ENCODE results near the gene AASS.
"Not testable (repeated sequence)": the region's sequence is repeated elsewhere in the genome, so short reads cannot be mapped to it uniquely, and the experiment has no call there.

AASS gene

DNA sequence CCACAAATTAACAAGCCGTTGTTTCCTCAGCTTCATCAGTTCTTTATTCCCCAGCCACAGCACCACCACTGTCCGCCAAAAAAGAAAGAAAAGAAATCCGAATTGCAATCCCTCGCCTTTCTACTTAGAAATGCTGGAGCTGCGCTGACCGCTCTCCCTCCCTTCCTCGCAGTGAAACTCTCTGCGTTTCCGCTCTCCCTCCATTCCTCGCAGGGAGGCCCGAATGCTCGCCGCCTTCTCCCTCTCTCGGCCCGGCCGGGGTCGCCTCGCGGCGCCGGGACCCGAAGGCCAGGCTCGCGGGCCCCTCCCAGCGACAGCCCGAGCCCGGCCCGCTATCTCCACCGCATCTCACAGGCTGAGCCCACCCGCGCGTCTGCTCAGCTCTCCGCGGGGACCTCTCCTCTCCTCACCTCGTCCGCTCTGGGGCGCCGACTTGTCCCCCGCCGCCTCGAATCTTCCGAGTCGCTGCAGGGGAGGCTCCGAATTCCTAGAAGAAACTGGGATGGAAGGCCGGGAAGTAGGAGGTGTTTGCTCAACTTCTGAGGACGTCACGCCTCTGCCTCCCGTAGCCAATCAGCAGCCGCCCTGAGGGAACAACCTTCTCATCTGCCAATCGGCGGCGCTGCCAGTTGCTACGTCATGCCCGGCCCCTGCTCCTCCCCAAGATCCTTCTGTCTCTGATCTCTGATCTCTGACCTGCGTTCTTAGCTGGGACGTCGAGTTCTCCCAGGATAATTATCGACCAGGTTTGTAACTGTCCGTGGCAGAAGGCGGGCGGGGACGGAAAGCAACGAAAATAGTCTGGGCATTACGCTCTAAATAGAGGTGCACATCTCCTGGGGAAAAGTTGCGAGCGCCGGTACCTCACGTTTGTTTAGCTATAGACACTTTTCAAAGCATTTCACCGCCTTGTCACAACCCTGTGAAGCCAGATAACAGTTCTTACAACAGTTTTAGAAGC lies at the start of gene AASS:
TSS of gene AASS (minus strand) at position 499 of the 961 bp plus-strand sequence. CDS start 10,523 bp downstream, outside the sequence.
- DNase-seq: peak in 1 of 2 donors; percentile 10

DNA sequence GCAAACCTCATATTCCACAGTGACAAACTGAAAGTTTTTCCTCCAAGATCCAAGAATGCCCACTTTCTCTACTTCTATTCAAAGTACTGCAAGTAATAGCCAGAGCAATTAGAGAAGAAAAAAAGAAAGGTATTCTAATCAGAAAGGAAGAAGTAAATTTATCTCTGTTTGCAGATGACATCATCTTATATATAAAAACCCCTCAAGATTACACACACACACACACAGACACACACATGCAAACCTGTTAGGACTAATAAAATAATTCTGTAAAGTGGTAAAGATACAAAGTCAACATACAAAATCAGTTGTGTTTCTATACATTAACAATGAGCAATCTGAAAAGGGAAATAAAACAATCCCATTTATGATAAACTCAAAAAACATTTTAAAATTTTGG lies 44.7 kb upstream of the AASS start:
- DNase-seq: no peak

DNA sequence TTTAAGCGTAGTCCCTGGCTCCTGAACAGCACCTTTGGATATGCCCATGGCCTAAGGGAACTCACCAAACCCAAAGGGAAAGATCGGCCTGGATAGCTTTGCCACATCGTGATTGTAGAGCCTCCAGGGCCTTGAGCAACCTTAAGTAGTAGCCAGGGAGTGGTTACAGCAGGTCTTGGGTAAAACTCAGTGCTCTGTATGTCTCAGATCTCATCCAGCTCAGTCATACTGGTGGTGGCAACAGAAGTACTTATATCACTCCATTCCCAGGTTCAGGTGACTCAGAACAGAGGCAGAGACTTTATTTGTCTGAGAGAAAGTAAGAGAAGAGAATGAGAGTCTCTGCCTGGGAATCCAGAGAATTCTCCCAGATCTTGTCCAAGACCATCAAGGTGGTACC lies 39.1 kb upstream of the AASS start:
- DNase-seq: no peak

DNA sequence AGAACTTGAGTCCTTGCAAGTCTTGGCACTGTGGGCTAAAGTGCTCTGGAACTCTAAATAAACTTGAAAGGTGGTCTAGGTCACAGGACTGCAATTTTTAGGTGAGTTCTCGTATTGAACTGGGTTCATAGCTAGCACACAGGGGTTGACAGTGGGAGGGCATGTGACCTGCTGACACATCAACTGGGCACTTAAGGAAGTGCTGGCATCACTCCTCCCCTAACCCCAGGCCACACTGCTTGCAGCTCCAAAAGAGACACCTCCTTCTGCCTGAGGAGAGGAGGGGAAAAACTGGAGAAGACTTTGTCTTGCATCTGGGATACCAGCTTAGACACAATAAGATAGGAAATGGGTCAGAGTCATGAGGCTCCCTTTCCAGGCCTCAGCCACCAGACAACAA lies 38.0 kb upstream of the AASS start:
- no peak for DNase-seq

DNA sequence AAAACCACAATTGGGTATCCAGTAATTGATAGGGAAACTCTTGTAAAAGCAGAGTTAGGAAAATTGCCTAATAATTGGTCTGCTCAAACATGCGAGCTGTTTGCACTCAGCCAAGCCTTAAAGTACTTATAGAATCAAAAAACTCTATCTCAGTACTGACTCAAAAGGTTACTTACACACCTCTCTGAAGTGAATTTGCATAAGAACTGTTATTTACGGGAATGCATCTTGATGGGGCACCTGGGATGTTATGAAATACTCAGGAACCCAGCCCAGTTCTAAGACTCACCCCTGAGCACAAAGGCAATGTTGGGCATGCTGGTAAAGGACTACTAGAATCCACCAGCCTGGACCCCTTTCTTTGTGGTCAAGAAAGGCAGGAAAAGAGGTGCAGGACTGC lies 28.1 kb upstream of the AASS start:
- DNase-seq: not testable (repeated sequence)

DNA sequence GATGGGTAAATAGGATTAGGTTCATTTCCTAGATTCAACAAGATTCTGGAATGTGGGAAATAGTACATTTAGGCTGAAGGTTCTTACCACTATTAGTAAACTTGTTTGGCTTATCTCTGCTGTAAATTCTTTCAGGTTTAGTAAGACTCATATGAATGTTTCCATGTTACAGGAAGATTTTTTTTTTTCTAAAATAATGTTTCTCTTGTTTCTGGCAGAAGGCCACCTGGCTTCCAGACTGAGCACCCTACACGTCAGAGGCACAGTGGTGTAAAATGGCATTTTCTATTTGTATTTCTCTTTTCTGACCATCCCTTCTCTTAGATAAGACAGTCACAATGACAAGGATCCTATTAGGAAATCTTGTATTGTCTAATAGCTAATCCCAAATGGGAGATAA lies 22.7 kb upstream of the AASS start:
- no peak for DNase-seq

DNA sequence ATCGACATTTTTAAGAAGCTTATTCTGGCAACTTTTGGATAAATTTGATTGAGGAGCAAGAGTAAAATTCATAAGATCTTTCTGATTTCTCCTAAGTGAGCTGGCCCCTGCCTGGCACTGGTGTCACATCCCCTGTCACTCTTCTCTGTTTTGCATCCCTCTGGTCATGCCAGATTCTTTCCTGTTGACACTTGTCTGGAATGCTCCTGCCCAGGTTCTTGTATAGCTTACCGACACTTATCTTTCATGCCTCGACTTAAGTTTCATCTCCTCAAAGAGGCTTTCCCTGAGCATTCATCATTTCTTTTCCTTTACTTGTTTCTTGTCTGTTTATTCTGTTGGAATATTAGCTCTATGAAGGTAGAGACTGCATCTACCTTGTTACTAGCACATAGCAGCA lies 22.2 kb upstream of the AASS start:
- no peak for DNase-seq

DNA sequence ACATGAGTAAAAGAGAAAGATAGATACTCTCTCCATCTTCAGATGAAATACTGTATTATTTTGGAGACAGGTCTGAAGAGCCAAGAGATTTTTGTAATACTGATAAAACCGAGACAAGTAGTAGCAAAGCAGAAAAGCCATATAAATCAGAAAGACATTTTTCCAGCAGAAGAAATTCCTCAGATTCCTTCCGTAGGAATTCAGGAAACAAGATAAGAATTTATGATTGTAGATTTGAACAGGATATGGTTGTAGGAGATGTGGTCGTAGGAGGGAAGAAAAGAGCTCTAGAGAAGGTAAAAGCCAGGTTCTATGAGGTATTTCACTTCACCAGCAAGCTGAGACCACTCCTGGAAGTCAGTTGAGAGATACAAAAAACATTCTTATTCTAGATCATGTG lies 17.6 kb upstream of the AASS start:
- DNase-seq: no peak

DNA sequence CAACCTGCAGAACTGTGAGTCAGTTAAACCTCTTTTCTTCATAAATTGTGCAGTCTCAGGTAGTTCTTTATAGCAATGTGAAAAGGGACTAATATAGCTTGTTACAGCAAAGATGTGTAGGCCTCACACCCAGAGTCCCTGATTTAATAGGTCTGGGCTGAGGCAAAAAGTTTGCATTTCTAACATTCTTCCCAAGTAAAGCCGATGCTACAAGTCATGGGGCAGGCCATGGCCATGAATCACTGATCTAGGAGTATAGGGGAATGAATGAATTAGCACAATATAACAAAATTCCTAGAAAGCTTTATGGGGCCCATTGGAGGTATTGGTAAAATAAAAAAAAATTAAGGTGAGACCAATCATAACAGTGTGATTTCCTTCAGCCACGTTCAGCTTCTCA lies 11.5 kb upstream of the AASS start:
- no peak for DNase-seq

DNA sequence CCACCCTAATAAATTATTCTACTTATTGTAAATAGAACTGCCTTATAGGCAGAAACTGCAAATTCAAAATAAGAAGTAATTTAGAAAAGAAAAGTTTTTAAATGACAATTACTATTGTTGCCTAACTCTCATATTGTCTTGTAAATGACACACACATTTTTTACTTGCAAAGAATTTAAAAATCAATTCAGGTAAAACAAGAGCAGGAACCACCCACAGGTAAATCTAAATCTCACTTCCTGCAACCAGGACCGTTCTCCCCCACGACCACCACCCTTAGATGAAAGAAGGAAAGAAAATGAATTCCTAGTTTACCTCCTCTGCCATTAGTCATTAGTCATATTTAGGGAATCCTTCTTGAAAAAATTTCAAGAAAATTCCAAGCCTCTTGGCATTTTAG lies 4.8 kb upstream of the AASS start:
- DNase-seq: no peak

DNA sequence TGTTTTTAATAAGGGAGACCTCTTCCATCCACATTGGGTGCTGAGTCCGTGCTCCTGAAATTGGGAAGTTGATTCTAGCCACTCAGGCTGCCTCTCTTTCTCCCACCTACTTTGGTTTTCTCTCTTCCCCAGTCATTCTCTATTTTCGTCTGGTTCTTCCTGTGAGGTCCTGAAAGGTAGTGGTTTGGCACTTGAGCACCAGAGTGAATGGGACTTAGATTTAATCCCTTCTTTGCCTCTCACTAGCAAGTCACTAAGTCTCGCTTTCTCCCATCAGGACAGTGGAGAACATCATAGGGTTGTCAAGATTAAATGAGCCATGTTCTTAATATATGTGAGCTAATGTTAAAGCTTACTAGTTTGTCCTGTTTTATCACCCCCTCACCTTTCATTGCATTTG lies 4.0 kb upstream of the AASS start:
- no peak for DNase-seq

DNA sequence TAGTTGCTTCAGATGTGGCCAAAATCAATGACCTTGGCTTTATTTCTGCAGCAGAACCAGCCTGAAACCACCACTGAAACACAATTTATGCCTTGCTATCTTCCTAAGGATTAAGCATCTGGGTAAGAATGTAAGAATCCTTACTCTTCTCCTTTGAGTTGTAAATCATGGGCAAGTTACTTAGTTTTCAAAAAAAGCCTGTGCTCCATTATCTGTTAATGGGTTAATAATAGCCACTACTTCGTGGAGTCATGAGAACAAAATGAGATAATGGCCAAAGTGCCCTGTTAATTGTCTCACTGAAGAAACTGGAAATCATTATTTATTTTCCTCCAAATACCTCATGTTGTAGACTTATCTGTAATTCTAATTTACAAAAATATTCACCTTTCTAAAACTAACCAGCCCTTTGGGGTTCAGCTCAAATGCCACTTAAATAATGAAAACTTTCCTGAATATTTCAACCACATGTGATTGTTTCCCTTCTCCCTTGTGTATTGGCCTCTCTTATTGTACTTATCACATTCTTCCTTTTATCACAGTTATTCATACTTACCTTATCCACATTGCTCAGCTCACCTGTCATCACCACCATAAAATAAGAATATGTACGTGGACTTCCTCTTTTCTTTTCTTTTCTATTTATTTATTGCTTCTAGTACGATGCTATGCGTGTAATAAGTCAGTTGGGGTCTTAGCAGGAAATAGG lies 2.0 kb upstream of the AASS start:
- DNase-seq: no peak

DNA sequence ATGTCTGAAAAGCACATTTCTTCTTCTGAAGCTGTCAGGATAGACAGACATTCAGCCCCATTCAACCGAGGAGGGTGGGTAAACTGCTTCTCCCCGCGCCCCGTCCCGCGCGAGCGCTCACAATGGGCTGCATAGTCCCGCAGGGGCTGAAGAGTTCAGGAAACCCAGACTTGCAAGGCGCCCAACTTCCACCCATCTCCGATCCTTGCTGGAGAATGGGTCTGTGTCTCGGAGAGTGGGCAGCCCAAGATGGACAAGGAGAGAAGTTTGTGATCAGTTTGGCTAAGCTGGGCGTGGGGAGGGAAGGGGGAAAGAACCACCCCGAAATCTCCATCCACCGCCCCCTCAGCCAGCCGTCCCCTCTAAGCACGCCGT lies 686 bp downstream of the AASS start:
- DNase-seq: no peak

DNA sequence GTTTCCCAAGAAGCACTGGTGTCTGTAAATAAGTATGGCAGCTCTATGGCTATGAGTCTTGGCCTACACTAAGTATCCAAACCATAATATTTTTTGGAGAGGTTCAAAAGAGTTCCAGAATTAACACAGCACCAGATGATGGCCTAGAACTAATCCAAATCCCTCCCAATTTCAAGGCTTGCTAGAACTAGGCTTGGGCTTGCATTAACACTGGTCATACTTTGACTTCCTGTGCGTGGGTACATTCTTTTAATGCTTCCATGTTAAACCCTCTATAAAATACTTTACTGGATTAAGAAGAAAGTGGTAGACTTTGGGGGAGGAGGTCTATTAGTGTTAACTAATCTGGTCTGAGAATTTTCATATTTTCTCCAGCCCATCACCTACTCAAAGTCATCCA lies 3.1 kb downstream of the AASS start:
- no peak for DNase-seq

DNA sequence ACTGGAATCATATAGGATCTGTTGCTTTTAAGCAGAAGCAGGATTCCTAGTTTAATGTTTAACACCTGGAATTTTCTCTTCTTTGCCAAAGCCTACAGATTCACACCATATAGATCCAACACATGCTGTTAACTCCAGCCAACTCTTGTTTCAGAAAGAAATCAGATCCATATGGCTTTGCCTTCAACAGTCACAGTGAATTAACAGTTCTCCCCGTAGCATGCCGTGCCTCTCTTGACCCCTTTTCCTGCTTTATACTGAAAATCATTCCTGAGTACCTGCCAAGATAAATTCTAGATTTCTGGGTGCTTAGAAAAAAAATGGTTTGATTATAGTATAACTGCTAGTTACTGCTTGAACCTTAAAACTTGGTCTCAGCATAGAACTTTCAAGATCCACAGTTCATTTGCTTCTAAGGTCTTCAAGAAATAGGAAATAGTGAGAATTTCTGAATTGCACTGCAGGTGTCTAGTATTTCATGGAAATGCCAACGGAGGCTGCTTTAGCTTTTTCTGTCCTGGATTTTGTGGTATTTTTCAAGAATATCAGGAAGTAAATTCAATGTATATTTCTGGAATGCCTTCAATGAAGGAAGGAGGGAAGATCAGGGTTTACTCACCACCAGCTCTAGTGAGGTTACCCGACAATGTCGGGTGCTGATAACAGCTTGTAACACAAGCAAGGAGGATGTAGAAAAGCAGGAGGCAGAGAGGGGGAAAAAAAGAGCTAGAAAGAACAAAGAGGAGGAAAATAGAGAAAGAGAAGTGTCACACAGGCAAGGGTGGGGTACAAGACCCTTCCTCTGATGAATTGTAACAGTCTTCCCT lies 6.6 kb downstream of the AASS start:
- no peak for DNase-seq

DNA sequence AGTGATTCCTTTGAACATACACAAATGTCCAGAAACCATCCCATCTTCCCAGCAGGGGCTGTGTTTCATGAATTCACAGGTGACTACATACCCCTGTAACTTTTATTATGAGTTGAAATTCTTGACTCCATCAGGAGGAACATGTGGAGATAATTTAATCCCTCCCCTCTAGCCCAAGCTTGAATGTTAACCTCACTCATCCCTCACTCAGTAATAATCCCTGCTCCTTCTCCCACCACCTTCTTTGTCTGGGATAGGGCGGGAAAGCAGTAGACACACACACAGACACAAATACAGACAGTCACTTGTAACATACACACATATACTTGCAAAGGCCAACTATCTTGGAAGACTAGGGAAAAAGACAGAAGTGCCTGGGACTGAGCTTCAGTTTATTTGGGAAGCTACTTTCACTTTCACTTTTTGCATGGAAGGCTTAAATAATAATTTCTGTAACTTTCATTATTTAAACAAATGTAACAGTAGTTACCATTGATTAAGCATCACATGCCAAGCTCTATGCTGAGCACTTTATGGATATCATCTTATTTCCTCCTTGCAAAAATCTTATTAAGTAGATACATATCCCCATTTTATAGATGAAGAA lies 7.3 kb downstream of the AASS start:
- DNase-seq: no peak

DNA sequence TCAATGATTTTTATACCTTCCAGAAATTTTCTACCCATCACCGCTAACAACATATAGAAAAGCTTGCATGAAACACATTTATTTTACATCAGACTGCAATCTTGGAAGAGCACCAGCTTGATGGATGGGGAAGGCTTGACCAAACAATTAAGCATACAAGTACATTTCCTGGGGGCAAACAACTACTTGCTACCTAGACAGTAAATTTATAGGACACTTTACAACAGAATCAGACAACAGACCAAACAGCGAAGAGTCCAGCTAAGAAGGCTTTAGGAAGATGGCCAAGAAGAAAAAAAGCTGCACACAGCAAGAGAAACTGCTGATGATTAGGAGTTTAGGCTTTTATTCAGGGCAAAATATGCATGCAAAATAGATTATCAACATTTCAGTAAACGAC lies 8.0 kb downstream of the AASS start:
- DNase-seq: no peak

DNA sequence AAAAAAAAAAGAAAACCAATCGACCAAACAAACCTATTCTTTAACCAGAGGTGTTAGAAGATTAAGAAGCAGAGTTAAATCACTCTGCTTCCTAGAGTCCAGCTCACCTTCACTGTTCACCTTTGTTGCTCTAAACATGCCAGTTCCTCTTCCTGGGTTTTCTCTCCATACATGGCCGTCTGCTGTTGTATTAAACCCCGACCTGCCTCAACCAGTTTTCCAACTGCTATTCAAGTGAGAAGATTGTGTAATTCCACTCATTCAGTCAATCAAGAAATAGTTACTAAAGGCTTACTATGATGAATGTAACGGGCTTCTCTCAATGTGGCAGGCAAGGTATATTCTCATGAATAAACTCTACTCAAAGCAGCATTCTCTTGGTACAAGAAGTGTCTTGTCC lies 8.8 kb downstream of the AASS start:
- DNase-seq: no peak

DNA sequence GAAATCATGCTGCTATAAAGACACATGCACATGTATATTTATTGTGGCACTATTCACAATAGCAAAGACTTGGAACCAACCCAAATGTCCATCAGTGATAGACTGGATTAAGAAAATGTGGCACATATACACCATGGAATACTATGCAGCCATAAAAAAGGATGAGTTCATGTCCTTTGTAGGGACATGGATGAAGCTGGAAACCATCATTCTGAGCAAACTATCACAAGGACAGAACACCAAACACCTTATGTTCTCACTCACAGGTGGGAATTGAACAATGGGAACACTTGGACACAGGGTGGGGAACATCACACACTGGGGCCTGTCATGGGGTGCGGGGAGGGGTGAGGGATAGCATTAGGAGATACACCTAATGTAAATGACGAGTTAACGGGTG lies 9.3 kb downstream of the AASS start:
- DNase-seq: not testable (repeated sequence)

DNA sequence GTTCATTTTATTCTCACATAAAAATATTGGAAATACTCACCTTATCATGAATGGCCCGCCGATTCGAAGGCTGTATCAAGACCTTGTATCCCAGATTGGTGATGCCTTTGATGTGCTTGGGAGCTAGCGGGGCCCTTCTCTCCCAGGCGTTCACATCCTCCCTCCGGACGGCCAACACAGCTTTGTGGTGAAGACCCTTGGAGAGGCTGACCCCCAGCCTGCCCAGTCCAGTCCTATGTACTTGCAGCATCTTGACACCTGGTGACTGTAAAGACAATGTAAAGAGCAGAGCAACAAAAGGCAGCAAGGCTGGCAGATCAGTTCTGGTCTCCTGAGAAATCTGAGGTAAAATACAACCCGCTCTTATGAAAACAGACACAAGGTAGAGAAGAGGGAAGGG lies 10.6 kb downstream of the AASS start:
- no peak for DNase-seq

DNA sequence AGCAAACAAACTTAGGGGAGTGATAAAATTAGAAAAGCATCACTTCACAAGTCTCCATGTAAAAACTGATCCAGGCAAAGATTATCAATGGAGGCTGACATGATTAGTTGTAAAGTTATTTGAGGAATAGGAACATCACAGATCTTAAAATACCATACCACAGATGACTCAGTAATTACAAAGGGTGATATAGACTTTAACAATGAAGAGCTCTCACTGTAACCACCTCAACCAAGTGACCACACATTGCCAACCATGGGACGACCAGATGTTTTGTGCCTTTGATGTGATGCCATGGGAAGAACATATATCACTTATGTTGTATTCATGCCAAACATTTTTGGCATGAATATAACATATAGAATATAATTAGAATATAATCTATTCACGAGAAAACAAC lies 11.7 kb downstream of the AASS start:
- DNase-seq: no peak

DNA sequence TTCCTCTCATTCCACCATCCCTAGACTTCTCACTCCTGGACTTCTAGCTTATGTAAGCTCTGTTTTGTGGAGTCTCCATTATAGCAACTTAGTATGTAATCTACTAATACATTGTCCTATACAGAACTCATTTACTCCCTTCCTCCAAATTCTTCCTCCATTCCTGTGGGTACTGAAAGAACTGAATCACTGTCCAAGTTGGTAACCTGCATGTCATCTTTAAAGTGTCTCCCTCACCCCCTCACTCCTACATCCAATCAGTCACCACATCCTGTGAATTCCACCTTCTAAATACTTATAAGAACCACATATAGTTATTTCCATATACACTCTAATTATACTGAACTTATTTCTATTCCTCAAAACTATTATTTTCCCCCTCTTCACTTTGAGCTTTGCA lies 20.3 kb downstream of the AASS start:
- DNase-seq: no peak

DNA sequence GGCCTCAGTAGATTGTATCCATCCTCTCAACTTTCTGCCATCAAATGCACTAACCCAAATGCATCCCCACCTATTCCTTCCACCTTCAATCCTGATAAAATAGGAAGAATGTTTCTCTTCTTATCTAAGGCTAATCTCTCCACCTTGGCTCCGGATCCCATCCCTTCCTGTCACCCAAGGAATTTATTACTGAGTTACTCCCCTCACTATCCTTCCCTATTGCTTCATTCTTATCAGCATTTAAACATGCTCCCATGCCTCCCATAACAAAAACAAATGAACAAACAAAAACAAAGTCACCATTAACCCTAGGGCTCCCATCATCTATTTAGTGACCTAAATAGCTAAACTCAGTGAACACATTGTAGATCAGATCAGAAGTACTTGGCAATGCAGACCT lies 25.3 kb downstream of the AASS start:
- no peak for DNase-seq
